Activated naive CD4-positive, alpha-beta T cell treated with anti-CD3 and anti-CD28 coated beads, Interleukin-2, amount 10 ng/mL, durations not matched to agents 7 days and 5 days (primary cell): ENCODE results near the gene MYO7A.

Experiments used
- CTCF ChIA-PET: fragments of 350-600 bp; sonication (Branson Sonifier 250); formaldehyde crosslinking; loops from one replicate; lab custom pipeline; 2021; ENCODE audit warnings: antibody characterized with exemption; lab: Charles Lee
- DNase-seq: peaks from one replicate; pipeline ENCODE4 v3.0.0-alpha.2; 2020
- H3K27ac Mint-ChIP-seq: one replicate; pipeline ENCODE4 v1.8.0; 2021; ENCODE audit warnings: mild to moderate bottlenecking, moderate library complexity, mixed read lengths
- H3K27me3 Mint-ChIP-seq: one replicate; pipeline ENCODE4 v1.8.0; 2021; ENCODE audit warnings: mild to moderate bottlenecking, mixed read lengths
- H3K36me3 Mint-ChIP-seq: one replicate; pipeline ENCODE4 v1.8.0; 2021; ENCODE audit warnings: mixed read lengths
- H3K4me1 Mint-ChIP-seq: one replicate; pipeline ENCODE4 v1.8.0; 2021; ENCODE audit warnings: mixed read lengths
- H3K4me3 Mint-ChIP-seq: one replicate; pipeline ENCODE4 v1.8.0; 2021; ENCODE audit warnings: mild to moderate bottlenecking, moderate library complexity, mixed read lengths
- H3K9me3 Mint-ChIP-seq: one replicate; pipeline ENCODE4 v1.8.0; 2021; ENCODE audit warnings: mixed read lengths

MYO7A gene

DNA sequence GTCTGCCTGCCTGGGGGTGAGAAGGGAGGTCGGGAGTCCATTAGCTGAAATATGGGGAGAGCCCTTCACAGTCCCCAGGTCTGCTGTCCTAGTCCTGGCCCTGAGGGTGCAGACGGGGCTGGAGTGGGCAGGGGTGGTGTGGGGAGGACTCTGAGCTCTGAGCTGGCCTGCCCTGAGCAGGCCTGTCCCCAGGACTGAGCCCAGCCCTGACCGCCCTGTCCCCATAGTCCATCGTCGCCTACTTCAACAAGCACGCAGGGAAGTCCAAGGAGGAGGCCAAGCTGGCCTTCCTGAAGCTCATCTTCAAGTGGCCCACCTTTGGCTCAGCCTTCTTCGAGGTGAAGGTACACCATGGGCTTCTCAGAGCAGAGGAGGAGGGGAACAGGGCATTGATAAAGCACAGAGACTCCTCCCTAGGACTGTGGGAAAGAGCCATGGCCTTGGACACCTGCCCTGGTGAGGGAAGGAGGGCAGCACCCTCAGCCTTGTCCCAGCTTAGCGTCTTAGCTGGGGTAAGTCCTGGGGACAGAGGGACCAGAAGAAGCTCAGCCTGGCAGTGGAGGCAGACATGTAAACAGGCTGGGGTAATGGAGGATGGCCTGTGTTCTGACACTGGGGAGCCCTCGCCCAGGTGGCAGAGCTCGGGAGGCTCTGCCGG lies 83.7 kb downstream of the MYO7A start:
- Mint-ChIP-seq H3K27me3 (no peaks in the 10 kb centered on the region), H3K9me3 (no peaks in the 10 kb centered on the region), H3K36me3 (no peaks in the 10 kb centered on the region), H3K4me1 (no peaks in the 10 kb centered on the region), H3K27ac (no peak overlapping the region), H3K4me3 (no peak overlapping the region)
- CTCF ChIA-PET, result interaction anchor here (1.0 kb wide), 1 partner anchor 24 kb away, joined by 3 read pairs; no protein-coding TSS in a partner anchor
- no peak for DNase-seq

DNA sequence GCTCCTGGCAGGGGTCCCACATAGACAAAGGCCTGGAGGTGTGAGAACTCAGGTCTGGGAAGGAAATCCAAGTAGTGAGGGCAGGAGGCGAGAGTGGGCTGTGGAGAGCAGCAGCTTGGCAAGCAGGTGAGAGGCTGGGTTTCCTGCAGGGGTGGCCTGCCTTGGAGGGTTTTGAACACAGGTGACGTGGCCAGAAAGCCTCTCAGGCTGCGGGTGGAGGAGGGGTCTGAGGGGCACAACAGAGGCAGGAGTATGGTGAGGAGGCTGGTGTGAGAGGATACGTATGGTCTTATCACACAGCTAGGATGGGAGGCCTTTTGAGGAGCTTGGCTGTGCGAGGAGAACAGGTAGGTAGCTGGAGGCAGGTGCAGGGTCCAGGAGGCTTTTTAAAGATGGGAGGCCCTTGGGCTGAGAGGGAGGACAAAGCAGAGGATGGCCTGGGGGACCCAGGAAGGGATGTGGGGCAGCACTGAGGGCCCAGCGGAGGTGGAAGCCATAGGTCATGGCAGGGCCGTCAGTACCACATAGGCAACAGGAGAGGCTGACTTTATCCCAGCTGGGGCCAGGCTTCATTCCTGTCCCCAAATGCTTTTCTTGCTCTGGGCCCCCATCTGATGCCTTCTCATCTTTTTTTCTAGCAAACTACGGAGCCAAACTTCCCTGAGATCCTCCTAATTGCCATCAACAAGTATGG lies 84.4 kb downstream of the MYO7A start:
- CTCF ChIA-PET, result interaction anchor here (1.0 kb wide), 1 partner anchor 25 kb away, joined by 3 read pairs; no protein-coding TSS in a partner anchor
- no peaks in the 10 kb centered on the region for H3K4me1 Mint-ChIP-seq
- H3K27me3 Mint-ChIP-seq, result no peaks in the 10 kb centered on the region
- H3K27ac Mint-ChIP-seq, result no peak overlapping the region
- H3K36me3 Mint-ChIP-seq, result no peaks in the 10 kb centered on the region
- H3K9me3 Mint-ChIP-seq, result no peaks in the 10 kb centered on the region
- H3K4me3 Mint-ChIP-seq, result no peak overlapping the region
- DNase-seq, result no peak

DNA sequence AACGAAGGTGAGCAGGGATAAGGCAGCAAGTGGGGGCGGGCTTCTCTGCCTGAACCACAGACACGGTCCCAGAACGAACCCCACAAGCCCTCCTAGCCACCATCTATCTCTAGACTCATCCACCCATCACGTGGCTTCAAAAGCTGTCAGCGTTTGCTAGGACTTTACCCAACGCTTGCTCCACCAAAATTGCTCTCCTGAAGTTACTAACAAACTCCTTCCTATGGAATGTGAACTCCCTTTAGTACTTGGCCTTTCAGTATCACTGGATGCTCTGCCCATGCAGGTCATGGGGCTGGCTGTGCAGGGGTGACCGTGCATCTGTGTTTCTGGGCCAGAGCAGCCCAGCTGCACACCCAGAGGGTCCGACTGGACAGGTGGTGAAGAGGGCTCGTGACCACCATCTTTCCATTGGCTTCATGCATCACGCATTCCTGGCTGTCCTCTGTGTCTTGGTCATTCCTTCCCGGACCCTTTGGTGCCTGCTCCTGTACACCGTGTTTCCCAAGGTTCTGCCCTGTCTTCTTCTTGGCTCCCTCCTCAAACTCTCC lies 85.1 kb downstream of the MYO7A start:
- CTCF ChIA-PET, result no interaction called here
- Mint-ChIP-seq H3K27ac (no peak overlapping the region), H3K36me3 (no peaks in the 10 kb centered on the region), H3K9me3 (no peaks in the 10 kb centered on the region), H3K4me1 (no peaks in the 10 kb centered on the region), H3K4me3 (no peak overlapping the region), H3K27me3 (no peaks in the 10 kb centered on the region)
- no peak for DNase-seq

DNA sequence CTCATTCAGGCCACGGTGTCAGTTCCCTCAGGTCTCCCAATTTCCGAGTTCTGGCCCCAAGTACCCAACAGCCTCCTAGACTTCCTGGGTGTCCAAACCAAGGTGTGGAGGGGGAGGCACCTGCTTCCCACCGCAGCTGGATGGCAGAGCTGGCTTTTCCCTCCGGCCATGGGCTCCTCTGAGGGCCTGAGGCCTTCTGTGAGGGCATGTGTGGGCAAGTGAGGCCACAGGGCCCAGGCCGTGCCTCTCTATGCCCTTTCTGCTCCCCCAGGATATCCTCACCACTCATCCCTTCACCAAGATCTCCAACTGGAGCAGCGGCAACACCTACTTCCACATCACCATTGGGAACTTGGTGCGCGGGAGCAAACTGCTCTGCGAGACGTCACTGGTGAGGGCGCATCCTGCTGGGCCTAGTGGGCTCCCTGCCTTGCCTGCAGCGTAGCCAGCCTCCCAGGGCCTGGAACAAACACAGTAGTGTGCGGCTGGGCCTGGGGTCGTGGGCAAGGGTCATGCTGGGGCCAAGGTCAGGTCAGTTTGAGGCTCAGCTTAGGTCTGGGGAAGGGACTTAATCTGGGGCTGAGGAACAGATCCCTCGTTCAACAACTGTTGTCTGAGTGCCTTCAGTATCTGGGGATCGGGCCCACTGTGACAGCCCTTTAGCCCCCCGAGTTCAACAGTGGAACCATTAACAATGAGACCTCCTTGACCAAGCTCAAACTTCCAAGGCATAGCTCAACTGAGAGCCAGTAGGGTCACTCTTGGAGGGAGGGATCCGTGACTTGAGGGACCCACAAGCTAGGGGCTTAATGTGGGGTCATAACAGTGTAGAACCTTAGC lies 85.8 kb downstream of the MYO7A start:
- CTCF ChIA-PET, result no interaction called here
- Mint-ChIP-seq H3K36me3 (no peaks in the 10 kb centered on the region), H3K27ac (no peak overlapping the region), H3K4me3 (no peak overlapping the region), H3K4me1 (no peaks in the 10 kb centered on the region), H3K27me3 (no peaks in the 10 kb centered on the region), H3K9me3 (no peaks in the 10 kb centered on the region)
- no peak for DNase-seq

DNA sequence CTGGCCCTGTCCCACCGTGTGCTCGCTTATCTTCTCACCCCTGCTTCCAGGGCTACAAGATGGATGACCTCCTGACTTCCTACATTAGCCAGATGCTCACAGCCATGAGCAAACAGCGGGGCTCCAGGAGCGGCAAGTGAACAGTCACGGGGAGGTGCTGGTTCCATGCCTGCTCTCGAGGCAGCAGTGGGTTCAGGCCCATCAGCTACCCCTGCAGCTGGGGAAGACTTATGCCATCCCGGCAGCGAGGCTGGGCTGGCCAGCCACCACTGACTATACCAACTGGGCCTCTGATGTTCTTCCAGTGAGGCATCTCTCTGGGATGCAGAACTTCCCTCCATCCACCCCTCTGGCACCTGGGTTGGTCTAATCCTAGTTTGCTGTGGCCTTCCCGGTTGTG lies 86.5 kb downstream of the MYO7A start:
- no peak for DNase-seq
- H3K4me1 Mint-ChIP-seq, result no peaks in the 10 kb centered on the region
- no peaks in the 10 kb centered on the region for H3K9me3 Mint-ChIP-seq
- CTCF ChIA-PET, result no interaction called here
- no peaks in the 10 kb centered on the region for H3K36me3 Mint-ChIP-seq
- H3K4me3 Mint-ChIP-seq, result no peak overlapping the region
- H3K27me3 Mint-ChIP-seq, result no peaks in the 10 kb centered on the region
- no peak overlapping the region for H3K27ac Mint-ChIP-seq

DNA sequence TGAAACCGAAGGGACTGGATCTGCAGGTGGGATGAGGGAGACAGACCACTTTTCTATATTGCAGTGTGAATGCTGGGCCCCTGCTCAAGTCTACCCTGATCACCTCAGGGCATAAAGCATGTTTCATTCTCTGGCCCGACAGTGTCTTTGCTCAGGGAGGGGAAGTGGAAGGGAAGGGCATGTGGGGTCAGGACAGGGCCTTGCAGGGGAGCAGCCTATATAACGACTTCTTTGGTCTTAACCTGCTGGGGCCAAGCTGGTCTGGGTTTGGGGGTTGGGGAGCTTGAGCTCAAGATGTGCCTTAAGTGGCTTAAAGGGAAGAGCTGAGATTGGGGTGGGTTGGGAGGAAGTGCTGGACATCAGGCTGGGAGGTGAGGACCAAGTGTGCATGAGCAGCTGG lies 87.1 kb downstream of the MYO7A start:
- Mint-ChIP-seq H3K36me3 (no peaks in the 10 kb centered on the region), H3K4me3 (no peak overlapping the region)

DNA sequence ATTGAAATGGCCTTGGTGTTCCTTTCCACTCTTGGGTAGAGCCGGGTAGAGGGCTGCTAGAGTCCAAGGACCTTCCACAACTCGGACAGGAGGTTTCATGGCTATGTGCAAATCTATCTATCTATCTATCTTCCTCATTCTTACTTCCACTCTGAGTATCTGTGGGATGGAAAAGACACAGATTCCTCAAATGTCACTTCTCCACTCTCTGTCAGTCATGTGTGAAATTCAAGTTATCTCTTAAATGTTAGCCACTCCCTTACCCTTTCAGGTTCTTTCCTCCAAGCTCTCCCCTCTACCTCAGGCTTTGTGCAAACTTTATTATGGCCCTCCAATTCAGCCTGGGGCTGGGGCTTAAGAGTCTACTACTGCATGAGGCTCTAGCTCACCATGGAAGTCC lies 89.1 kb downstream of the MYO7A start:
- Mint-ChIP-seq H3K36me3 (no peaks in the 10 kb centered on the region), H3K27ac (no peak overlapping the region), H3K9me3 (no peaks in the 10 kb centered on the region), H3K27me3 (peaks cover 4% of the 10 kb centered on the region), H3K4me1 (no peaks in the 10 kb centered on the region), H3K4me3 (no peak overlapping the region)
- DNase-seq, result no peak
- CTCF ChIA-PET, result no interaction called here

More for the DNA sequence above, 87.1 kb downstream of the MYO7A start:
- DNase-seq, result no peak
- H3K27ac Mint-ChIP-seq, result no peak overlapping the region
- H3K4me1 Mint-ChIP-seq, result no peaks in the 10 kb centered on the region
- H3K9me3 Mint-ChIP-seq, result no peaks in the 10 kb centered on the region
- H3K27me3 Mint-ChIP-seq, result peaks cover 4% of the 10 kb centered on the region
- CTCF ChIA-PET, result no interaction called here

DNA sequence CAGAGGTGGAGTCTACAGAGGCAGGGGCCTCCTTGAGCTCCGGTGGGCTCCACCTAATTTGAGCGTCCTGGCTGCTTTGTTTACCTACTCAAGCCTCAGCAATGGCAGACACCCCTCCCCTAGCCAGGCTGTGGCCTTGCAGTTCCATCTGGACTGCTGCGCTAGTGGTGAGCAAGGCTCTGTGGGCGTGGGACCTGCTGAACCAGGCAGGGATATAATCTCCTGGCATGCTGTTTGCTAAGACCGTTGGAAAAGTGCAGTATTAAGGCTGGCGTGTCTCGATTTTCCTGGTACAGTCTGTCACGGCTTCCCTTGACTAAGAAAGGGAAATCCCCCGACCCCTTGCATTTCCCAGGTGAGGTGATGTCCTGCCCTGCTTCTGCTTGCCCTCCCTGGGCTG lies 95.8 kb downstream of the MYO7A start:
- DNase-seq, result no peak
- Mint-ChIP-seq H3K9me3 (no peaks in the 10 kb centered on the region), H3K36me3 (no peaks in the 10 kb centered on the region), H3K4me1 (no peaks in the 10 kb centered on the region), H3K27ac (no peak overlapping the region), H3K4me3 (no peak overlapping the region), H3K27me3 (peaks cover 18% of the 10 kb centered on the region)
- CTCF ChIA-PET, result no interaction called here

DNA sequence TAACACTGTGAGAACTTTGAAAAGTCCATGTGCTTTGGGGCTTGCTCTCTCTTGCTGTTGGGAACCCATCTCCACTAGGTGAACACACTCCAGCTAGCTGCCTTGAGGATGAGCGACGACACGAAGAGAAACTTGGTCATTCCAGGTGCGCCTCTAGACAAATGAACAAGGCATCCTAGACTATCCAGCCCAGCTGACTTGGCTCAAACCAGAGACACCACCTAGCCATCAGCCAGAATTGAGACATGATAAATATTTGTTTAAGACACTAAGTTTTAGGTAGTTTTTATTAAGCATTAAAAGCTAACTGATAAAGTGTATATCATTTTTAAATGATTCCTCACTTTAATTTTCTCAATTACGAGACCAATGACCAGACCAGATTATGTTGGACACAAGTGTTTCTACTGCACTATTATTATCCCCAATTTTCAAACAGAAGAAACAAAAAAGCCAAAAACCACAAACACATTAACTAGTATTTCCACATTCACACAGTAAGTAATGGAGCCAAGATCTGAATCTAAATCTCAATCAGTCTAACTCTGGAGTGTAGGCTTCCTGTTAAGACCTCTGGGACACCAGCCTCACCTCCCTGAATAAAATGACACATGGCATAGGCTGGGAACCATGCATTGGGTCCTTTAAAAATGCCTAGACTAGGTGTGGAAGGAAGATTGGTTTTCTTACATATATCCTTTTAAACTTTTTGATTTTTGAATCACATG lies 103.0 kb downstream of the MYO7A start:
- H3K9me3 Mint-ChIP-seq, result no peaks in the 10 kb centered on the region
- peaks cover 14% of the 10 kb centered on the region for H3K27me3 Mint-ChIP-seq
- no peaks in the 10 kb centered on the region for H3K36me3 Mint-ChIP-seq
- no peak for DNase-seq
- H3K4me1 Mint-ChIP-seq, result no peaks in the 10 kb centered on the region
- H3K27ac Mint-ChIP-seq, result no peak overlapping the region
- H3K4me3 Mint-ChIP-seq, result no peak overlapping the region
- CTCF ChIA-PET, result no interaction called here

DNA sequence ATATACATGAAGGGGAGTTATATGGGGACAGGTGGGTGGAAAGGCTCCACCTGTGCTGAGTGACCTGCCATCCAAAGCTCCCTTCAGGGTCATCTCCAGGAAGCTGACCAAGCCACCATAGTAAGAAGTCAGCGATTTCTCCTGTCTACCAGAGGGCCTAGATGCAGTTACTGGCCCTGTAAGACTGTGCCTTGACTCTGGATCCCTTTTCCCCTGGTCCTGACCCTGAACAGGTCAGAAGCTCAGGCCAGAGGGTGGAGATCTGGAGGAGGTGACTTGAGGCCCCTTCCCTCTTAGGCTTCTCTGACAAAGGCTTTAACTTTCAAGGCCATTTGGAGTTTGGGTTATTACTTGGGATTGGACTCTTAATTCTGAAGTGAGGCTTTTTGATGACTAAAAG lies 103.8 kb downstream of the MYO7A start:
- Mint-ChIP-seq H3K4me3 (no peak overlapping the region), H3K9me3 (no peaks in the 10 kb centered on the region), H3K27me3 (peaks cover 14% of the 10 kb centered on the region), H3K36me3 (no peaks in the 10 kb centered on the region), H3K27ac (no peak overlapping the region), H3K4me1 (no peaks in the 10 kb centered on the region)
- CTCF ChIA-PET, result no interaction called here
- DNase-seq, result no peak

DNA sequence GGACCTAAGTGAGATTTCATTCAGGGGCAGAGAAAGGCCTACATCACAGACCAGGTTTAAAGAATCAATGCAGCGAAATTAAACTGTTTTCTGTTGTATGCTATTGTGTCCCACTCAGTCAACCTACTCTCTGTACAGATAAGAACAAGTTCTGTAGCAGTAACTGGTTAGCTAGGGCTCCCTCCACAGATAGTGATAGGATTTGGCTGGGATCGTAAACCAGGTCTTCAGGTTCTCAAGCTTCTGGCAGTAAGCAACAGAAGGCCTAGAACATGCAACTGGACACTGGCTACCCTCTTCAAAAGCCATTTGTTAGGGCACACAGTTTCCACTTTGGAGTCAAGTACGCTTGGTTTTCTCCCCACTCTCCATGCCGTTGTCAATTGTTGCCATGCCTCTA lies 104.2 kb downstream of the MYO7A start:
- Mint-ChIP-seq H3K27ac (no peak overlapping the region), H3K36me3 (no peaks in the 10 kb centered on the region), H3K4me1 (no peaks in the 10 kb centered on the region), H3K27me3 (peaks cover 14% of the 10 kb centered on the region), H3K9me3 (no peaks in the 10 kb centered on the region), H3K4me3 (no peak overlapping the region)
- CTCF ChIA-PET, result no interaction called here
- no peak for DNase-seq

DNA sequence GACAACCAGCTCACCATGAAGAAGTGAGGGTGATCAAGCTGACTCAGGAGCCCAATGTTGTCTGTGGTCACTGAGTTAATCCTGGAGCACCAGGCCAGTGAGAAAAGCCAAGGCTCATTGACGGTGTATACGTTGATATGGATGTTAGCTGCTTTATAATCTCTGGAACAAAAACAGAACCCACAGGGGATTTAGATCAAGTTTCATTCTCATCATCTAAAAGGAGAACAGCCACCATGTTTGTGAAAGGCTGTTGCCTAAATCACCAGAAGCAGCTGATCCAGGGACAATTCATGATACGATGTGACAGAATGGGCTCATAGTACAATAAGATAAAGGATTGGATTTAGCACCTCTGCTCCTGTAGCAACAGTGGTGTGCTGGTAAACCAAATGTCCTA lies 105.0 kb downstream of the MYO7A start:
- H3K36me3 Mint-ChIP-seq, result no peaks in the 10 kb centered on the region
- no peak overlapping the region for H3K27ac Mint-ChIP-seq
- H3K4me3 Mint-ChIP-seq, result no peak overlapping the region
- peaks cover 14% of the 10 kb centered on the region for H3K27me3 Mint-ChIP-seq
- CTCF ChIA-PET, result no interaction called here
- H3K9me3 Mint-ChIP-seq, result no peaks in the 10 kb centered on the region
- no peaks in the 10 kb centered on the region for H3K4me1 Mint-ChIP-seq
- DNase-seq, result no peak

DNA sequence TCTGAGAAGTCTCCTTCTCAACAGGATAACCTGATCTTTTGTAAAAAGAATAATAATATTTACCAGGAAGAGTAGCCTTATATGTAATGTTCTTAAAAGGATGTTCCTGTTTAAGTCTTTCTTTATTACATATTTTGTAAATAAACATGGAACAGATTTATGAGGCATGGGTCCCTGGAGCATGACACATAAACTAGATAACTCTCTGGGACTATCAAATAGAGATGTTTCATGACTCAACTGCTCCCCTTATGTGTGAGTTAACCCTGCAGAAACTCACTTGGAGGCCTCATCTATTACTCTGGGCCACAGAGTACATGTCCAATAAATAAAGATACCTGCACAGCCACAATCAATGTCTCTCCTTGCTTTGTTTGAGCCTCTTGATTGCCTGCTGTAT lies 108.9 kb downstream of the MYO7A start:
- CTCF ChIA-PET, result no interaction called here
- Mint-ChIP-seq H3K4me1 (no peaks in the 10 kb centered on the region), H3K27me3 (peaks cover 8% of the 10 kb centered on the region), H3K36me3 (no peaks in the 10 kb centered on the region), H3K27ac (no peak overlapping the region), H3K4me3 (no peak overlapping the region), H3K9me3 (no peaks in the 10 kb centered on the region)
- DNase-seq, result no peak
